GM18861 (cell line): ENCODE measurements around the gene ELMOD3.
"Not testable (repeated sequence)": the region's sequence is repeated elsewhere in the genome, so short reads cannot be mapped to it uniquely, and the experiment has no call there.

Source experiments
- ATAC-seq: cut with Tn5 transposase; IDR thresholded peaks from one replicate; pipeline ENCODE4 v1.9.1; 2021; ENCODE audit not compliant: unreplicated experiment

The ELMOD3 gene

GRCh38 chr2:85371045-85371444, 16.5 kb downstream of the ELMOD3 start:
- ATAC-seq = no peak

- ATAC-seq = no peak
Measured at GRCh38 chr2:85376291-85377065, 21.9 kb downstream of the ELMOD3 start.

- ATAC-seq = no peak
Measured at GRCh38 chr2:85377083-85377482, 22.5 kb downstream of the ELMOD3 start.

GRCh38 chr2:85378257-85378656, 23.7 kb downstream of the ELMOD3 start:
- no peak for ATAC-seq

- ATAC-seq = no peak
Measured at GRCh38 chr2:85380048-85380447, 25.5 kb downstream of the ELMOD3 start.

GRCh38 chr2:85383151-85383550, 28.6 kb downstream of the ELMOD3 start:
- ATAC-seq = not testable (repeated sequence)

- no peak for ATAC-seq
Measured at GRCh38 chr2:85383850-85384249, 29.3 kb downstream of the ELMOD3 start.

GRCh38 chr2:85385746-85386145, 31.2 kb downstream of the ELMOD3 start:
- ATAC-seq = no peak

- ATAC-seq = no peak
Measured at GRCh38 chr2:85387754-85388153, 33.2 kb downstream of the ELMOD3 start.

- ATAC-seq = no peak
Measured at GRCh38 chr2:85388878-85389538, 34.4 kb downstream of the ELMOD3 start.

GRCh38 chr2:85390941-85391669, 36.5 kb downstream of the ELMOD3 start:
- no peak for ATAC-seq

GRCh38 chr2:85393836-85394235, 39.3 kb downstream of the ELMOD3 start:
- ATAC-seq = no peak

- ATAC-seq = no peak
Measured at GRCh38 chr2:85394261-85394681, 39.7 kb downstream of the ELMOD3 start.

GRCh38 chr2:85394976-85395375, 40.4 kb downstream of the ELMOD3 start:
- no peak for ATAC-seq

- ATAC-seq = no peak
Measured at GRCh38 chr2:85395912-85396475, 41.4 kb downstream of the ELMOD3 start.

- ATAC-seq = no peak
Measured at GRCh38 chr2:85396531-85397470, 42.2 kb downstream of the ELMOD3 start.

- no peak for ATAC-seq
Measured at GRCh38 chr2:85397925-85398331, 43.4 kb downstream of the ELMOD3 start.

- ATAC-seq = no peak
Measured at GRCh38 chr2:85398426-85399182, 44.0 kb downstream of the ELMOD3 start.

- no peak for ATAC-seq
Measured at GRCh38 chr2:85399183-85399455, 44.5 kb downstream of the ELMOD3 start.

GRCh38 chr2:85400023-85400422, 45.5 kb downstream of the ELMOD3 start:
- no peak for ATAC-seq
